Fibroblast of lung (primary cell): Measurements from ENCODE around the gene SCLT1.

ENCODE experiments used
- EZH2 ChIP-seq: IDR thresholded peaks from 2 replicates; pipeline ENCODE4 v1.5.1; 2012; ENCODE audit warnings: low read length, control low read depth, mild to moderate bottlenecking; ENCODE audit errors: missing control alignments
- TF ChIP-seq, protein P1 (sequence below), 2 donors: IDR thresholded peaks in 1 of 2; conservative IDR thresholded peaks in 1 of 2; 1 replicate in 1 of 2; 2 replicates in 1 of 2; pipeline ENCODE4 v1.5.1; 2011 to 2012; ENCODE audit warnings: low read length in 2 of 2, control low read depth in 1 of 2, inconsistent platforms in 1 of 2, low read depth in 1 of 2, mild to moderate bottlenecking in 1 of 2

DNA sequence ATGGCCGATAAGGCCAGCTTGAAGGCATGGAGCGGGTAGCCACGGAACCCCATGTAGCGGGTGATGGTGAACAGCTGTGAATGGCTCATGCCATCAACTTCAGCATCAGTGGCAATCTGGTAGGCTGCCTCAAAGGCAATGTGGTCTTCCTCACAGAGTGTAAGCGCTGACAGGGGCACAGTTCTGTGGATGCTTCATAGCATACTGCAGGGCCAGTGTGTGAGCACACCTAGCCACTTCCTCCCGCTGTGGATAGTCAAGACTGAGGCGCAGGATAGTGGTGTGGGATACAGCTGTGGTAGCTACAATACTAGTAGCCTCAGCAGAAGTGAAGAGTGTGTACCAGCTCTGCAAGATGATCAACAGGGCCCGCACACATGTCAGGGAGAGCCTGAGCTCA lies 43.1 kb upstream of the SCLT1 start:
- TF ChIP-seq, protein P1, sequence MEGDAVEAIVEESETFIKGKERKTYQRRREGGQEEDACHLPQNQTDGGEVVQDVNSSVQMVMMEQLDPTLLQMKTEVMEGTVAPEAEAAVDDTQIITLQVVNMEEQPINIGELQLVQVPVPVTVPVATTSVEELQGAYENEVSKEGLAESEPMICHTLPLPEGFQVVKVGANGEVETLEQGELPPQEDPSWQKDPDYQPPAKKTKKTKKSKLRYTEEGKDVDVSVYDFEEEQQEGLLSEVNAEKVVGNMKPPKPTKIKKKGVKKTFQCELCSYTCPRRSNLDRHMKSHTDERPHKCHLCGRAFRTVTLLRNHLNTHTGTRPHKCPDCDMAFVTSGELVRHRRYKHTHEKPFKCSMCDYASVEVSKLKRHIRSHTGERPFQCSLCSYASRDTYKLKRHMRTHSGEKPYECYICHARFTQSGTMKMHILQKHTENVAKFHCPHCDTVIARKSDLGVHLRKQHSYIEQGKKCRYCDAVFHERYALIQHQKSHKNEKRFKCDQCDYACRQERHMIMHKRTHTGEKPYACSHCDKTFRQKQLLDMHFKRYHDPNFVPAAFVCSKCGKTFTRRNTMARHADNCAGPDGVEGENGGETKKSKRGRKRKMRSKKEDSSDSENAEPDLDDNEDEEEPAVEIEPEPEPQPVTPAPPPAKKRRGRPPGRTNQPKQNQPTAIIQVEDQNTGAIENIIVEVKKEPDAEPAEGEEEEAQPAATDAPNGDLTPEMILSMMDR (conservative IDR thresholded peaks at IDR 0.05 in 1 of 2, IDR thresholded peaks at IDR 0.05 in 1 of 2; ENCODE audit: low read depth in 1 of 2, low read length in 2 of 2): no peak
- no peak for TF ChIP-seq EZH2
